Measurements from ENCODE around the gene ZPBP2.

The ZPBP2 gene

GRCh38 chr17:39915559-39915958, 47.6 kb downstream of the ZPBP2 start:
- DNase-seq: no peak

GRCh38 chr17:39916918-39917317, 48.9 kb downstream of the ZPBP2 start:
- no peak for DNase-seq

- no peak for DNase-seq
These were observed 51.2 kb downstream of the ZPBP2 start for GRCh38 chr17:39919087-39919683.

- DNase-seq: no peak
These were observed 52.5 kb downstream of the ZPBP2 start for GRCh38 chr17:39920218-39921210.

- no peak for DNase-seq
These were observed 53.3 kb downstream of the ZPBP2 start for GRCh38 chr17:39921323-39921722.

- no peak for DNase-seq
These were observed 54.0 kb downstream of the ZPBP2 start for GRCh38 chr17:39922006-39922405.

- no peak for DNase-seq
These were observed 55.2 kb downstream of the ZPBP2 start for GRCh38 chr17:39923230-39923629.

- DNase-seq: no peak
These were observed 56.1 kb downstream of the ZPBP2 start for GRCh38 chr17:39923836-39924690.

- DNase-seq: no peak
These were observed 56.7 kb downstream of the ZPBP2 start for GRCh38 chr17:39924691-39925055.

GRCh38 chr17:39925282-39926134, 57.5 kb downstream of the ZPBP2 start:
- DNase-seq: no peak

GRCh38 chr17:39926135-39926587, 58.2 kb downstream of the ZPBP2 start:
- DNase-seq: no peak

- DNase-seq: no peak
These were observed 58.6 kb downstream of the ZPBP2 start for GRCh38 chr17:39926588-39927100.
